HEK293 (cell line): ENCODE results near the gene HTT-AS.

ENCODE experiments used
- CTCF ChIA-PET: fragments of 350-600 bp; formaldehyde crosslinking; extraction: SDS; loops from one replicate; lab custom pipeline; 2021; ENCODE audit warnings: antibody characterized with exemption; lab: Yijun Ruan, JAX
- POLR2A ChIA-PET: fragments of 300-600 bp; formaldehyde crosslinking; extraction: SDS; loops from one replicate; lab custom pipeline; 2020; ENCODE audit warnings: antibody characterized with exemption, inconsistent platforms; lab: Yijun Ruan, JAX
- H3K27ac ChIP-seq: fragments of 200-500 bp; sonication (Bioruptor generic); 2 replicates; pipeline ENCODE4 v1.5.1; 2014; ENCODE audit warnings: low read depth, low read length, control low read depth, inconsistent platforms; ENCODE audit errors: extremely low read depth
- H3K36me3 ChIP-seq, 2 experiments: fragments of 200-500 bp in 1 of 2; sonication (Bioruptor generic) in 1 of 2; 1 replicate in 1 of 2; 2 replicates in 1 of 2; pipeline ENCODE4 v1.5.1; 2014 to 2017; ENCODE audit warnings: inconsistent platforms in 2 of 2, low read length in 2 of 2; ENCODE audit not compliant: control insufficient read depth in 2 of 2, insufficient read depth in 1 of 2
- H3K4me1 ChIP-seq: fragments of 200-500 bp; sonication (Bioruptor generic); 2 replicates; pipeline ENCODE4 v1.5.1; 2014; ENCODE audit warnings: mild to moderate bottlenecking, low read length, inconsistent platforms; ENCODE audit not compliant: control insufficient read depth, insufficient read depth
- H3K4me3 ChIP-seq: 2 replicates; pipeline ENCODE4 v1.5.1; 2011; ENCODE audit warnings: low read depth, mild to moderate bottlenecking, control low read depth, low read length, moderate library complexity
- H3K9me3 ChIP-seq: fragments of 200-500 bp; sonication (Bioruptor generic); 2 replicates; pipeline ENCODE4 v1.5.1; 2014; ENCODE audit warnings: low read depth, low read length, inconsistent platforms; ENCODE audit not compliant: control insufficient read depth, insufficient read depth
- KLF8 ChIP-seq: fragments of 450-650 bp; formaldehyde crosslinking; IDR thresholded peaks from 2 replicates; pipeline ENCODE4 v1.5.1; 2016; ENCODE audit warnings: missing biosample characterization, missing genetic modification characterization
- KLF9 ChIP-seq: fragments of 450-650 bp; formaldehyde crosslinking; IDR thresholded peaks from 2 replicates; pipeline ENCODE4 v1.5.1; 2016; ENCODE audit warnings: missing biosample characterization, missing genetic modification characterization, low read depth
- MZF1 ChIP-seq: fragments of 450-650 bp; formaldehyde crosslinking; IDR thresholded peaks from 2 replicates; pipeline ENCODE4 v1.5.1; 2017; ENCODE audit warnings: missing biosample characterization, missing genetic modification characterization, borderline replicate concordance
- PRDM1 ChIP-seq: fragments of 450-650 bp; formaldehyde crosslinking; IDR thresholded peaks from 2 replicates; pipeline ENCODE4; 2016; ENCODE audit warnings: missing biosample characterization, missing genetic modification characterization
- ZBTB48 ChIP-seq: fragments of 450-650 bp; formaldehyde crosslinking; IDR thresholded peaks from 2 replicates; pipeline ENCODE4 v1.5.1; 2016; ENCODE audit warnings: missing biosample characterization, missing genetic modification characterization
- ZNF138 ChIP-seq: fragments of 450-650 bp; formaldehyde crosslinking; IDR thresholded peaks from 2 replicates; pipeline ENCODE4 v1.5.1; 2016; ENCODE audit warnings: missing biosample characterization, missing genetic modification characterization, borderline replicate concordance
- ZNF214 ChIP-seq: fragments of 450-650 bp; formaldehyde crosslinking; IDR thresholded peaks from 2 replicates; pipeline ENCODE4 v1.5.1; 2017; ENCODE audit warnings: missing biosample characterization, mild to moderate bottlenecking, missing genetic modification characterization, borderline replicate concordance
- ZNF24 ChIP-seq: fragments of 450-650 bp; formaldehyde crosslinking; IDR thresholded peaks from 2 replicates; pipeline ENCODE4 v1.5.1; 2016; ENCODE audit warnings: missing biosample characterization, missing genetic modification characterization
- ZNF341 ChIP-seq: fragments of 450-650 bp; formaldehyde crosslinking; IDR thresholded peaks from 2 replicates; pipeline ENCODE4; 2016; ENCODE audit warnings: low read depth, missing biosample characterization, missing genetic modification characterization
- ZNF423 ChIP-seq: fragments of 450-650 bp; formaldehyde crosslinking; IDR thresholded peaks from 2 replicates; pipeline ENCODE4 v1.5.1; 2016; ENCODE audit warnings: missing biosample characterization, missing genetic modification characterization
- ZNF558 ChIP-seq: fragments of 450-650 bp; formaldehyde crosslinking; IDR thresholded peaks from 2 replicates; pipeline ENCODE4 v1.5.1; 2016; ENCODE audit warnings: missing biosample characterization, missing genetic modification characterization
- ZNF561 ChIP-seq: fragments of 450-650 bp; IDR thresholded peaks from 2 replicates; pipeline ENCODE4 v1.5.1; 2018; ENCODE audit warnings: missing biosample characterization, missing genetic modification characterization, borderline replicate concordance
- ZNF571 ChIP-seq: fragments of 450-650 bp; formaldehyde crosslinking; IDR thresholded peaks from 2 replicates; pipeline ENCODE4 v1.5.0; 2017; ENCODE audit warnings: missing biosample characterization, missing genetic modification characterization
- ZNF626 ChIP-seq: fragments of 450-650 bp; sonication (Bioruptor Pico); formaldehyde crosslinking; IDR thresholded peaks from 2 replicates; pipeline ENCODE4 v1.5.1; 2018; ENCODE audit warnings: missing biosample characterization, missing genetic modification characterization, inconsistent platforms
- ZNF664 ChIP-seq: fragments of 450-650 bp; formaldehyde crosslinking; IDR thresholded peaks from 2 replicates; pipeline ENCODE4 v1.5.1; 2016; ENCODE audit warnings: missing biosample characterization, missing genetic modification characterization
- ZNF777 ChIP-seq: fragments of 450-650 bp; formaldehyde crosslinking; IDR thresholded peaks from 2 replicates; pipeline ENCODE4 v1.5.1; 2017; ENCODE audit warnings: missing biosample characterization, missing genetic modification characterization, borderline replicate concordance
- ZNF792 ChIP-seq: fragments of 450-650 bp; formaldehyde crosslinking; IDR thresholded peaks from 2 replicates; pipeline ENCODE4 v1.5.1; 2016; ENCODE audit warnings: missing biosample characterization, missing genetic modification characterization
- TF ChIP-seq, protein P1 (sequence below): fragments of 450-650 bp; formaldehyde crosslinking; IDR thresholded peaks from 2 replicates; pipeline ENCODE4 v1.5.1; 2016; ENCODE audit warnings: missing biosample characterization, missing genetic modification characterization
- TF ChIP-seq, protein P2 (sequence below): fragments of 450-650 bp; formaldehyde crosslinking; IDR thresholded peaks from 2 replicates; pipeline ENCODE4 v1.5.1; 2016; ENCODE audit warnings: missing biosample characterization, missing genetic modification characterization
- TF ChIP-seq, protein P3 (sequence below): fragments of 450-650 bp; formaldehyde crosslinking; optimal IDR thresholded peaks from 2 replicates; pipeline ENCODE3; 2016; ENCODE audit warnings: missing biosample characterization, mild to moderate bottlenecking, missing genetic modification characterization
- TF ChIP-seq, protein P4 (sequence below): fragments of 450-650 bp; formaldehyde crosslinking; IDR thresholded peaks from 2 replicates; pipeline ENCODE4 v1.5.1; 2016; ENCODE audit warnings: missing biosample characterization, missing genetic modification characterization
- TF ChIP-seq, protein P5 (sequence below): fragments of 450-650 bp; formaldehyde crosslinking; IDR thresholded peaks from 2 replicates; pipeline ENCODE4 v1.5.1; 2016; ENCODE audit warnings: missing biosample characterization, missing genetic modification characterization

The HTT-AS gene

DNA sequence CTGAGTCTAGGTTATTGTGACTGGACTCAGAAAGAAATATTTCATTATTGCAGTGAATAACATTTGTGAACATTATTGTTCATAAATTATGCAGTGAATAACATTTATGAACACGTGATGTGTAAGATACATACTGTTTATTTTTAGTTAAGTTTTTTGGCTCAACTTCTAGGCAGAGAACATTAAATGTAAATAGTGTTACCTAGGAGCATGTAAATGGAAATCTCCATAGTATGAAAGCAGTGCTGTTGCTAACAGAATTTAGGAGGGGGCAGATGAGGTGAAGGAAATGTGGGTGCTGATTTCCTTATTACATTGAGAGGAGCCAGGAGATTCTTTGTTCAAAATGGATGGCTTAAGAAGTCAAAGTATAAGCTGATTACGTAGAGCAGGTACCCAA is 45.1 kb upstream of the HTT-AS start:
- H3K27ac ChIP-seq: no peak overlapping the region
- ChIA-PET CTCF (interaction anchor here (0.7 to 1.4 kb wide), 2 partner anchors 11 to 13 kb away, joined by 3 to 5 read pairs; no protein-coding TSS in a partner anchor), POLR2A (no interaction called here)
- no peak overlapping the region for H3K4me3 ChIP-seq
- no peaks in the 10 kb centered on the region for H3K9me3 ChIP-seq
- H3K4me1 ChIP-seq: no peaks in the 10 kb centered on the region
- TF ChIP-seq KLF9 (tag by site-specific recombination) (no peak), ZNF558 (no peak), ZNF423 (tag by site-specific recombination) (no peak), ZNF626 (tag by site-specific recombination) (no peak), ZNF664 (tag by site-specific recombination) (no peak)
- TF ChIP-seq, protein P1, sequence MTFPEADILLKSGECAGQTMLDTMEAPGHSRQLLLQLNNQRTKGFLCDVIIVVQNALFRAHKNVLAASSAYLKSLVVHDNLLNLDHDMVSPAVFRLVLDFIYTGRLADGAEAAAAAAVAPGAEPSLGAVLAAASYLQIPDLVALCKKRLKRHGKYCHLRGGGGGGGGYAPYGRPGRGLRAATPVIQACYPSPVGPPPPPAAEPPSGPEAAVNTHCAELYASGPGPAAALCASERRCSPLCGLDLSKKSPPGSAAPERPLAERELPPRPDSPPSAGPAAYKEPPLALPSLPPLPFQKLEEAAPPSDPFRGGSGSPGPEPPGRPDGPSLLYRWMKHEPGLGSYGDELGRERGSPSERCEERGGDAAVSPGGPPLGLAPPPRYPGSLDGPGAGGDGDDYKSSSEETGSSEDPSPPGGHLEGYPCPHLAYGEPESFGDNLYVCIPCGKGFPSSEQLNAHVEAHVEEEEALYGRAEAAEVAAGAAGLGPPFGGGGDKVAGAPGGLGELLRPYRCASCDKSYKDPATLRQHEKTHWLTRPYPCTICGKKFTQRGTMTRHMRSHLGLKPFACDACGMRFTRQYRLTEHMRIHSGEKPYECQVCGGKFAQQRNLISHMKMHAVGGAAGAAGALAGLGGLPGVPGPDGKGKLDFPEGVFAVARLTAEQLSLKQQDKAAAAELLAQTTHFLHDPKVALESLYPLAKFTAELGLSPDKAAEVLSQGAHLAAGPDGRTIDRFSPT: no peak
- TF ChIP-seq, protein P2, sequence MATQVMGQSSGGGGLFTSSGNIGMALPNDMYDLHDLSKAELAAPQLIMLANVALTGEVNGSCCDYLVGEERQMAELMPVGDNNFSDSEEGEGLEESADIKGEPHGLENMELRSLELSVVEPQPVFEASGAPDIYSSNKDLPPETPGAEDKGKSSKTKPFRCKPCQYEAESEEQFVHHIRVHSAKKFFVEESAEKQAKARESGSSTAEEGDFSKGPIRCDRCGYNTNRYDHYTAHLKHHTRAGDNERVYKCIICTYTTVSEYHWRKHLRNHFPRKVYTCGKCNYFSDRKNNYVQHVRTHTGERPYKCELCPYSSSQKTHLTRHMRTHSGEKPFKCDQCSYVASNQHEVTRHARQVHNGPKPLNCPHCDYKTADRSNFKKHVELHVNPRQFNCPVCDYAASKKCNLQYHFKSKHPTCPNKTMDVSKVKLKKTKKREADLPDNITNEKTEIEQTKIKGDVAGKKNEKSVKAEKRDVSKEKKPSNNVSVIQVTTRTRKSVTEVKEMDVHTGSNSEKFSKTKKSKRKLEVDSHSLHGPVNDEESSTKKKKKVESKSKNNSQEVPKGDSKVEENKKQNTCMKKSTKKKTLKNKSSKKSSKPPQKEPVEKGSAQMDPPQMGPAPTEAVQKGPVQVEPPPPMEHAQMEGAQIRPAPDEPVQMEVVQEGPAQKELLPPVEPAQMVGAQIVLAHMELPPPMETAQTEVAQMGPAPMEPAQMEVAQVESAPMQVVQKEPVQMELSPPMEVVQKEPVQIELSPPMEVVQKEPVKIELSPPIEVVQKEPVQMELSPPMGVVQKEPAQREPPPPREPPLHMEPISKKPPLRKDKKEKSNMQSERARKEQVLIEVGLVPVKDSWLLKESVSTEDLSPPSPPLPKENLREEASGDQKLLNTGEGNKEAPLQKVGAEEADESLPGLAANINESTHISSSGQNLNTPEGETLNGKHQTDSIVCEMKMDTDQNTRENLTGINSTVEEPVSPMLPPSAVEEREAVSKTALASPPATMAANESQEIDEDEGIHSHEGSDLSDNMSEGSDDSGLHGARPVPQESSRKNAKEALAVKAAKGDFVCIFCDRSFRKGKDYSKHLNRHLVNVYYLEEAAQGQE (tag by site-specific recombination): no peak
- peaks cover 0 to 68% of the 10 kb centered on the region in 2 experiments; a peak in 1 of 3 replicates for H3K36me3 ChIP-seq

DNA sequence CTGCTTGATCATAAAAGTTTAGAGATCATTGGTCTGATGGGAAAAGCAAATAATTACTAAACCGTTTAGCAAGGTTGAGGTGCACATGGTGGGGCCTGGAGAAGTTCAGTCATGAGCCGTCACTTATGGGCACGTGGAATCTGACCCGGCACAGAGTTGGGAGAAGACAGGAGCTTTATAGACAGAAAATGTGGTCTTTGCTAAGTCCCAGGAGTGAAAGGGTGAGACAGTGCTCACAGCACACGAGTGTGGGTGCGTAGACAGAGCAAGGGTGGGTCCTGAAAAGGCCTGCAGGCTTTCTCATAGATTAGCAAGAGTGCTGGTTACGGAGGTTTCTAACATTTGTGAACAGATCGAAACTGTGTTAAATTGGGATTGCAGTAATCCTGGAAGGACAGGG is 44.0 kb upstream of the HTT-AS start:
- Histone ChIP-seq H3K4me3 (no peak overlapping the region), H3K4me1 (no peaks in the 10 kb centered on the region), H3K27ac (no peak overlapping the region), H3K9me3 (no peaks in the 10 kb centered on the region), H3K36me3 (peaks cover 0 to 77% of the 10 kb centered on the region in 2 experiments; a peak in 1 of 3 replicates)
- POLR2A ChIA-PET: no interaction called here
- CTCF ChIA-PET: no interaction called here
- TF ChIP-seq, protein P3, sequence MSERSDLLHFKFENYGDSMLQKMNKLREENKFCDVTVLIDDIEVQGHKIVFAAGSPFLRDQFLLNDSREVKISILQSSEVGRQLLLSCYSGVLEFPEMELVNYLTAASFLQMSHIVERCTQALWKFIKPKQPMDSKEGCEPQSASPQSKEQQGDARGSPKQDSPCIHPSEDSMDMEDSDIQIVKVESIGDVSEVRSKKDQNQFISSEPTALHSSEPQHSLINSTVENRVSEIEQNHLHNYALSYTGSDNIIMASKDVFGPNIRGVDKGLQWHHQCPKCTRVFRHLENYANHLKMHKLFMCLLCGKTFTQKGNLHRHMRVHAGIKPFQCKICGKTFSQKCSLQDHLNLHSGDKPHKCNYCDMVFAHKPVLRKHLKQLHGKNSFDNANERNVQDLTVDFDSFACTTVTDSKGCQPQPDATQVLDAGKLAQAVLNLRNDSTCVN: no peak
- TF ChIP-seq ZBTB48 (tag by site-specific recombination): no peak

DNA sequence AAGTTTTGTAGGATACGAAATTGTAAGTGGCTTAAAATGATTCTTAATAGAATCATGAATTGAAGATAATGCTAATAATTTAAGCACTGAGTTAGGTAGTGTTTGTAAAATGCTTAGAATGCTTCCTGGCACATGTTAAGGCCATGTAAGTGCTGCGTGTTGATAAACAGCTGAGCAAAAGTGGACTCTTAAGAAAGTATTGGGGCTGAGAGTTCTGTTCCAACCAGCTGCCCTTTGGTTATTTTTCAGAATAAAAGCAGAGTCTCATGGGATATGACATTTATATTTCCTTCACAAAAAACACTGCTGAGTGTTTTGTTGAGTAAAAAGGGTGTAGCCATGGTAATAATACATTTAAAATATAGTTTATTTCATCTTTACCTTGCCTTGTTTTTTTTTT is 42.6 kb upstream of the HTT-AS start:
- CTCF ChIA-PET: interaction anchor here (1.0 kb wide), 1 partner anchor 10 kb away, joined by 4 read pairs; no protein-coding TSS in a partner anchor
- Histone ChIP-seq H3K36me3 (peaks cover 0 to 86% of the 10 kb centered on the region in 2 experiments; a peak in 1 of 3 replicates), H3K9me3 (no peaks in the 10 kb centered on the region), H3K4me3 (no peak overlapping the region), H3K4me1 (no peaks in the 10 kb centered on the region), H3K27ac (no peak overlapping the region)
- POLR2A ChIA-PET: no interaction called here
- TF ChIP-seq ZNF24 (tag by site-specific recombination) (no peak), KLF8 (tag by site-specific recombination) (no peak), ZNF777 (no peak), ZNF138 (tag by site-specific recombination) (no peak), ZNF341 (tag by site-specific recombination) (no peak), ZNF792 (tag by site-specific recombination) (no peak), MZF1 (tag by site-specific recombination) (no peak), ZNF214 (no peak), ZNF571 (tag by site-specific recombination) (no peak), PRDM1 (no peak), ZNF561 (no peak)
- TF ChIP-seq, protein P4, sequence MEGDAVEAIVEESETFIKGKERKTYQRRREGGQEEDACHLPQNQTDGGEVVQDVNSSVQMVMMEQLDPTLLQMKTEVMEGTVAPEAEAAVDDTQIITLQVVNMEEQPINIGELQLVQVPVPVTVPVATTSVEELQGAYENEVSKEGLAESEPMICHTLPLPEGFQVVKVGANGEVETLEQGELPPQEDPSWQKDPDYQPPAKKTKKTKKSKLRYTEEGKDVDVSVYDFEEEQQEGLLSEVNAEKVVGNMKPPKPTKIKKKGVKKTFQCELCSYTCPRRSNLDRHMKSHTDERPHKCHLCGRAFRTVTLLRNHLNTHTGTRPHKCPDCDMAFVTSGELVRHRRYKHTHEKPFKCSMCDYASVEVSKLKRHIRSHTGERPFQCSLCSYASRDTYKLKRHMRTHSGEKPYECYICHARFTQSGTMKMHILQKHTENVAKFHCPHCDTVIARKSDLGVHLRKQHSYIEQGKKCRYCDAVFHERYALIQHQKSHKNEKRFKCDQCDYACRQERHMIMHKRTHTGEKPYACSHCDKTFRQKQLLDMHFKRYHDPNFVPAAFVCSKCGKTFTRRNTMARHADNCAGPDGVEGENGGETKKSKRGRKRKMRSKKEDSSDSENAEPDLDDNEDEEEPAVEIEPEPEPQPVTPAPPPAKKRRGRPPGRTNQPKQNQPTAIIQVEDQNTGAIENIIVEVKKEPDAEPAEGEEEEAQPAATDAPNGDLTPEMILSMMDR (tag by site-specific recombination): no peak
- TF ChIP-seq, protein P5, sequence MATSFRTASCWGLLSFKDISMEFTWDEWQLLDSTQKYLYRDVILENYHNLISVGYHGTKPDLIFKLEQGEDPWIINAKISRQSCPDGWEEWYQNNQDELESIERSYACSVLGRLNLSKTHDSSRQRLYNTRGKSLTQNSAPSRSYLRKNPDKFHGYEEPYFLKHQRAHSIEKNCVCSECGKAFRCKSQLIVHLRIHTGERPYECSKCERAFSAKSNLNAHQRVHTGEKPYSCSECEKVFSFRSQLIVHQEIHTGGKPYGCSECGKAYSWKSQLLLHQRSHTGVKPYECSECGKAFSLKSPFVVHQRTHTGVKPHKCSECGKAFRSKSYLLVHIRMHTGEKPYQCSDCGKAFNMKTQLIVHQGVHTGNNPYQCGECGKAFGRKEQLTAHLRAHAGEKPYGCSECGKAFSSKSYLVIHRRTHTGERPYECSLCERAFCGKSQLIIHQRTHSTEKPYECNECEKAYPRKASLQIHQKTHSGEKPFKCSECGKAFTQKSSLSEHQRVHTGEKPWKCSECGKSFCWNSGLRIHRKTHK (tag by site-specific recombination): no peak
